Esophagus muscularis mucosa (tissue), 4 donors: ENCODE measurements around the gene APOA5. TPM values are rescaled to one million over a fixed set of nuclear protein-coding genes. Genes with fewer than 3 reads are reported as not detected.

Experiments
- DNase-seq: peaks from one replicate; pipeline ENCODE4 v3.0.0-alpha.2; 2017; ENCODE audit errors: extremely low spot score
- H3K27ac ChIP-seq, 4 donors: fragments of 200-600 bp; sonication (generic); replicated peaks in 1 of 4; 1 replicate in 3 of 4; 2 replicates in 1 of 4; pipeline ENCODE4 v1.5.1; 2016 to 2019; ENCODE audit warnings: mild to moderate bottlenecking in 1 of 4
- H3K27me3 ChIP-seq, 4 donors: fragments of 200-600 bp; sonication (generic); one replicate each; pipeline versions ENCODE4 v1.5.1 to v1.6.0; 2016 to 2019
- H3K36me3 ChIP-seq, 4 donors: fragments of 200-600 bp; sonication (generic); one replicate each; pipeline ENCODE4 v1.5.1; 2016 to 2019
- H3K4me1 ChIP-seq, 4 donors: fragments of 200-600 bp; sonication (generic); one replicate each; pipeline ENCODE4 v1.5.1; 2016 to 2019
- H3K4me3 ChIP-seq, 4 donors: fragments of 200-600 bp; sonication (generic); 1 replicate in 2 of 4; 2 replicates in 2 of 4; pipeline ENCODE4 v1.5.1; 2016 to 2019; ENCODE audit warnings: mild to moderate bottlenecking in 4 of 4, moderate library complexity in 1 of 4
- H3K9me3 ChIP-seq, 4 donors: fragments of 200-600 bp; sonication (generic); 1 replicate in 3 of 4; 2 replicates in 1 of 4; pipeline ENCODE4 v1.5.1; 2016 to 2019
- EP300 ChIP-seq: sonication (generic); formaldehyde crosslinking; IDR thresholded peaks from one replicate; pipeline ENCODE4 v1.6.1; 2017; ENCODE audit warnings: antibody characterized with exemption
- POLR2A ChIP-seq: fragments of 450-650 bp; IDR thresholded peaks from one replicate; pipeline ENCODE4 v1.6.1; 2017; ENCODE audit warnings: antibody characterized with exemption, moderate library complexity, mild to moderate bottlenecking, low read depth
- POLR2AphosphoS5 ChIP-seq, 2 donors: sonication (generic); formaldehyde crosslinking; IDR thresholded peaks; one replicate each; pipeline ENCODE4 v1.6.1; 2017; ENCODE audit warnings: antibody characterized with exemption in 2 of 2
- WGBS: methylation state at CpG from one replicate; pipeline ENCODE4 v1.1.5; 2018; 5-methylcytosine and 5-hydroxymethylcytosine counted together
- intact Hi-C: fragments of 100-400 bp; cut with DNase I; formaldehyde crosslinking; loops from one replicate; pipeline ENCODE4 v1.15.1; 2023
- total RNA-seq, 4 donors: library from RNA; depleted of rRNA; stranded (reverse); fragments of >200 nt; gene quantifications; one replicate each; pipeline versions ENCODE4 v1.1.0 to v1.2.1, GENCODE V29; 2016
- TF ChIP-seq, protein P1 (sequence below), 3 experiments: fragments of 200-600 bp in 2 of 3; fragments of 450-650 bp in 1 of 3; sonication (generic) in 2 of 3; IDR thresholded peaks; one replicate each; pipeline ENCODE4 v1.5.1; 2017 to 2019; ENCODE audit warnings: antibody characterized with exemption in 3 of 3, mild to moderate bottlenecking in 2 of 3, moderate library complexity in 1 of 3

APOA5 gene
- not detected for total RNA-seq

GRCh38 chr11:116791813-116792143 lies at the start of gene APOA5:
Gene APOA5, minus strand, starts transcription at chr11:116791879. Its CDS starts 19 bp downstream, at chr11:116791860.
- H3K4me3 ChIP-seq, result peak within 1 kb of the TSS; percentile 0 to 42 (median 14)
- WGBS, result 85% methylated on average over 6 of the region's 7 CpGs
- H3K4me1 ChIP-seq, result peaks cover 15 to 28% (median 19%) of the 10 kb centered on the region in 4 donors
- no peak within 1 kb of the TSS for H3K27ac ChIP-seq
- DNase-seq, result no peak
- H3K9me3 ChIP-seq, result no peaks in the 10 kb centered on the region
- TF ChIP-seq, protein P1, sequence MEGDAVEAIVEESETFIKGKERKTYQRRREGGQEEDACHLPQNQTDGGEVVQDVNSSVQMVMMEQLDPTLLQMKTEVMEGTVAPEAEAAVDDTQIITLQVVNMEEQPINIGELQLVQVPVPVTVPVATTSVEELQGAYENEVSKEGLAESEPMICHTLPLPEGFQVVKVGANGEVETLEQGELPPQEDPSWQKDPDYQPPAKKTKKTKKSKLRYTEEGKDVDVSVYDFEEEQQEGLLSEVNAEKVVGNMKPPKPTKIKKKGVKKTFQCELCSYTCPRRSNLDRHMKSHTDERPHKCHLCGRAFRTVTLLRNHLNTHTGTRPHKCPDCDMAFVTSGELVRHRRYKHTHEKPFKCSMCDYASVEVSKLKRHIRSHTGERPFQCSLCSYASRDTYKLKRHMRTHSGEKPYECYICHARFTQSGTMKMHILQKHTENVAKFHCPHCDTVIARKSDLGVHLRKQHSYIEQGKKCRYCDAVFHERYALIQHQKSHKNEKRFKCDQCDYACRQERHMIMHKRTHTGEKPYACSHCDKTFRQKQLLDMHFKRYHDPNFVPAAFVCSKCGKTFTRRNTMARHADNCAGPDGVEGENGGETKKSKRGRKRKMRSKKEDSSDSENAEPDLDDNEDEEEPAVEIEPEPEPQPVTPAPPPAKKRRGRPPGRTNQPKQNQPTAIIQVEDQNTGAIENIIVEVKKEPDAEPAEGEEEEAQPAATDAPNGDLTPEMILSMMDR (IDR thresholded peaks at IDR 0.05), result no peak
- TF ChIP-seq POLR2AphosphoS5 (IDR thresholded peaks at IDR 0.05), result no peak
- no peak for TF ChIP-seq POLR2A
- no peaks in the 10 kb centered on the region for H3K36me3 ChIP-seq
- no peaks in the 10 kb centered on the region for H3K27me3 ChIP-seq
- intact Hi-C loops, result loop anchor here (2.0 kb wide), 2 partner anchors 43 to 315 kb away; no protein-coding TSS in a partner anchor

DNA sequence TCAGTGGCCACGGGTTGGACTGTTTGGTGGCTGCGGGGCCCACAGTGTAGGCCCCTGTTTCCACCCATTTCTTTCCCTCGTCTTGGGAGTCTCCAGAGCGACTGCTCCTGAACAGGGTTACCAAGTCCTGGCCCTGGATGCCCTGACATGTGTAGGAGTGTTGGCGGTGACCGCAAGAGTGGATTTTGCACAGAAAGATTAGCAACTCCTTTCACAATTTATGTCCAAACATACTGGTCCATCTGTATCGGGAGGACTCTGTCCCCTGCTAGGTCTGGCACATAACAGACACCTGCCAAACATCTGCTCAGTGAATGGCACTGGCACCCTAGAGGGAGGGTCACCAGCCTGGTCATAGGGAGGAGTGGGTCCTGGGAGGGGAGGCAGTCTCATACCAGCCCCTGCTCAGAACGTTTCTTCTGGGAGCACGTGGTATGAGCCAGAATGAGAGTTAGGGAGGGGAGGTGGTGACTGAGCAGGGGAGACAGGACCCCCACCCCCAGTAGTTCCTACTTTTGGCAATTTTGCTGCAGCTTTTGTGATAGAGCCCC lies 49.1 kb upstream of the APOA5 start:
- Histone ChIP-seq H3K27me3 (no peaks in the 10 kb centered on the region), H3K4me3 (no peak overlapping the region), H3K4me1 (peaks cover 15 to 33% (median 20%) of the 10 kb centered on the region in 4 donors), H3K36me3 (peaks cover 23 to 31% (median 26%) of the 10 kb centered on the region in 4 donors), H3K27ac (no peak overlapping the region), H3K9me3 (no peaks in the 10 kb centered on the region)
- no peak for TF ChIP-seq EP300
- TF ChIP-seq POLR2A, result no peak
- TF ChIP-seq, protein P1 (IDR thresholded peaks at IDR 0.05), result no peak
- TF ChIP-seq POLR2AphosphoS5 (IDR thresholded peaks at IDR 0.05), result no peak
- intact Hi-C loops, result no loop called here
- DNase-seq, result no peak
- 78% methylated on average over 9 of the region's 9 CpGs for WGBS

- WGBS, result 37% methylated on average over 5 of the region's 6 CpGs
- TF ChIP-seq POLR2AphosphoS5 (IDR thresholded peaks at IDR 0.05), result no peak
- TF ChIP-seq, protein P1 (IDR thresholded peaks at IDR 0.05), result no peak
- no peak for TF ChIP-seq EP300
- TF ChIP-seq POLR2A, result no peak
- DNase-seq, result no peak
- no peak overlapping the region for H3K4me3 ChIP-seq
- H3K27ac ChIP-seq, result no peak overlapping the region
- peaks cover 20 to 39% (median 25%) of the 10 kb centered on the region in 4 donors for H3K4me1 ChIP-seq
- peaks cover 18 to 26% (median 21%) of the 10 kb centered on the region in 4 donors for H3K36me3 ChIP-seq
- intact Hi-C loops, result no loop called here
- H3K27me3 ChIP-seq, result no peaks in the 10 kb centered on the region
- no peaks in the 10 kb centered on the region for H3K9me3 ChIP-seq
Measured at GRCh38 chr11:116840224-116840745, 48.6 kb upstream of the APOA5 start.

DNA sequence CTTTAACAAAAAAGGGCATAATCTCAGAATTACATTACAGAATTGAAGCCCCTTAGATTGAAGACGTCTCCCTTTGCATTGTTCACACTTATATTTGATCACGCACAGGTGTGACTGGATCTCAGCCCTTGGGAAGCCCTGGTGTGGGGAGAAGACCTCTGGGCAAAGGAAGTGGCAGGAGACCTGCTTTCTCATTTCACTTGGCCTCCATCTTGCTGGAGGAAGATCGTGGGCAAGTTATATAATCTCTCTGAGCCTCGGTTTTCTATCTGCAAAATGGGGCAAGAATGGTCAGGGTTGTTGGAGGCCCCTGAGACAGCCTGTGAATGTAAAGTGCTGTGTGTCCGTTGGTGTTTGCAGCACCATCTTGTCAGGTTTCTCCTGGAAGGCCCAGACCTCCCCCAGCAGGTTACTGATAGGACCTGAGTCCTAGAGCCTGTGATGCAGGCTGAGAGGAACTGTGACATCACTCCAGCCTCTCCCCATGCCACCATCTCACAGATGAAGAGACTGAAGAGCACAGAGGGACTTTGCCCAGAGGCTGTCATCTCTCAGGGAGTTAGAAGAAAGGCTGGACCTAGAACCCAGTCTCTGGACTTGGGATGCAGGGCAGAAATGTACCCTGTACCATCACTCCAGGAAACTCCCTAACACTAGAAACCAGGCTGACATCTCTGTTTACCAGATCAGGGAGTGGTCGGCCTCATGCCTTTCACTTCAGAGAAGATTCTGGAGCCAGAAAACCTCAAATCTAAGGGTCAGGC lies 46.8 kb upstream of the APOA5 start:
- Histone ChIP-seq H3K36me3 (peaks cover 5 to 9% (median 7%) of the 10 kb centered on the region in 4 donors), H3K27ac (no peak overlapping the region), H3K27me3 (no peaks in the 10 kb centered on the region), H3K4me1 (peaks cover 27 to 46% (median 32%) of the 10 kb centered on the region in 4 donors), H3K9me3 (no peaks in the 10 kb centered on the region), H3K4me3 (no peak overlapping the region)
- no peak for DNase-seq
- WGBS, result 94% methylated on average over 6 of the region's 6 CpGs
- no peak for TF ChIP-seq EP300
- no peak for TF ChIP-seq POLR2A
- TF ChIP-seq, protein P1 (IDR thresholded peaks at IDR 0.05), result no peak
- no peak for TF ChIP-seq POLR2AphosphoS5 (IDR thresholded peaks at IDR 0.05)
- intact Hi-C loops, result no loop called here
